Spleen (tissue), 7 donors: ENCODE results near the gene RDX.

ENCODE experiments used
- POLR2A ChIP-seq, 3 donors: fragments of 450-650 bp; IDR thresholded peaks; one replicate each; pipeline ENCODE4 v1.5.1; 2017; ENCODE audit warnings: antibody characterized with exemption in 3 of 3, mild to moderate bottlenecking in 1 of 3
- POLR2AphosphoS5 ChIP-seq, 3 donors: sonication (generic); formaldehyde crosslinking; IDR thresholded peaks; one replicate each; pipeline ENCODE4 v1.5.1; 2017; ENCODE audit warnings: antibody characterized with exemption in 3 of 3
- TF ChIP-seq, protein P1 (sequence below), 11 experiments: fragments of 200-600 bp in 7 of 11; fragments of 450-650 bp in 4 of 11; sonication (generic) in 4 of 11; IDR thresholded peaks in 8 of 11; conservative IDR thresholded peaks in 3 of 11; 1 replicate in 7 of 11; 2 replicates in 4 of 11; pipeline versions ENCODE4 v1.4.0 to v1.8.0; 2016 to 2021; ENCODE audit warnings: antibody characterized with exemption in 11 of 11, inconsistent platforms in 4 of 11, mild to moderate bottlenecking in 1 of 11
- donor health status: DM: no; HTN: no; CAD: no; lungs with moderate emphysema.
- donor health status: DM: no; HTN: no; CAD: no.
- donor health status: DM: no; HTN: no; CAD: no.

DNA sequence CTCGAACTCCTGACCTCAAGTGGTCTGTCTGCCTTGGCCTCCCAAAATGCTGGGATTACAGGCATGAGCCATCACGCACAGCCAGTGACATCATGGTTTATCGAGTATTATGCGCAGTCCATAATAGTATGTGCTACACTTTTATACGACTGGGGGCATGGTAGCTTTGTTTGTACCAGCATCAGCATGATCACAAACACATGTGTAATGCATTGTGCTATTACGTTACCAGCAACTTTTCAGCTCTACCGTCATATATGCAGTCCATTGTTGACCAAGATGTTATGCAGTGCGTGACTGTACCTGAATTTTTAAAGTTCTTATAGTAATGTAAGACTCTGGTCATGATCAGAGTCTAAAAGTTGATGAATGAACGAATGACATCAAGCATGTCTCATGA lies 135.4 kb downstream of the RDX start:
- no peak for TF ChIP-seq POLR2AphosphoS5 (IDR thresholded peaks at IDR 0.05)
- TF ChIP-seq, protein P1, sequence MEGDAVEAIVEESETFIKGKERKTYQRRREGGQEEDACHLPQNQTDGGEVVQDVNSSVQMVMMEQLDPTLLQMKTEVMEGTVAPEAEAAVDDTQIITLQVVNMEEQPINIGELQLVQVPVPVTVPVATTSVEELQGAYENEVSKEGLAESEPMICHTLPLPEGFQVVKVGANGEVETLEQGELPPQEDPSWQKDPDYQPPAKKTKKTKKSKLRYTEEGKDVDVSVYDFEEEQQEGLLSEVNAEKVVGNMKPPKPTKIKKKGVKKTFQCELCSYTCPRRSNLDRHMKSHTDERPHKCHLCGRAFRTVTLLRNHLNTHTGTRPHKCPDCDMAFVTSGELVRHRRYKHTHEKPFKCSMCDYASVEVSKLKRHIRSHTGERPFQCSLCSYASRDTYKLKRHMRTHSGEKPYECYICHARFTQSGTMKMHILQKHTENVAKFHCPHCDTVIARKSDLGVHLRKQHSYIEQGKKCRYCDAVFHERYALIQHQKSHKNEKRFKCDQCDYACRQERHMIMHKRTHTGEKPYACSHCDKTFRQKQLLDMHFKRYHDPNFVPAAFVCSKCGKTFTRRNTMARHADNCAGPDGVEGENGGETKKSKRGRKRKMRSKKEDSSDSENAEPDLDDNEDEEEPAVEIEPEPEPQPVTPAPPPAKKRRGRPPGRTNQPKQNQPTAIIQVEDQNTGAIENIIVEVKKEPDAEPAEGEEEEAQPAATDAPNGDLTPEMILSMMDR (IDR thresholded peaks at IDR 0.05 in 8 of 11, conservative IDR thresholded peaks at IDR 0.05 in 3 of 11), result no peak
- TF ChIP-seq POLR2A (IDR thresholded peaks at IDR 0.05), result no peak
